IMR-90 (cell line): ENCODE data around the gene GLRX3. TPM values are rescaled to one million over a fixed set of nuclear protein-coding genes. Genes with fewer than 3 reads are reported as not detected.

Experiments
- ATAC-seq: fragments of 200-7000 bp; cut with Tn5 transposase; 2 replicates; pipeline ENCODE4 v1.9.1; 2020; ENCODE audit warnings: low read depth, mild to moderate bottlenecking, moderate library complexity
- BruUV-seq: library from RNA; stranded (reverse); fragments of 400-500 nt; replicated peaks from 2 replicates; lab custom pipeline; 2021; lab: Mats Ljungman, UMichigan
- CTCF ChIA-PET: fragments of 300-600 bp; formaldehyde crosslinking; extraction: SDS; loops from one replicate; lab custom pipeline; 2021; ENCODE audit warnings: antibody characterized with exemption; lab: Yijun Ruan, JAX
- POLR2A ChIA-PET: fragments of 300-600 bp; sonication (Branson Sonifier 250); formaldehyde crosslinking; loops from one replicate; lab custom pipeline; 2022; ENCODE audit warnings: antibody characterized with exemption; ENCODE audit not compliant: unreplicated experiment; lab: Charles Lee
- DNase-seq: peaks from one replicate; pipeline ENCODE4 v3.0.0; 2013
- H2AFZ ChIP-seq: replicated peaks from 2 replicates; pipeline ENCODE3; 2013; ENCODE audit warnings: low read length, mild to moderate bottlenecking; ENCODE audit not compliant: poor library complexity
- H2AK5ac ChIP-seq: 2 replicates; pipeline ENCODE4 v1.6.1; 2013; ENCODE audit warnings: low read depth, low read length, inconsistent platforms
- H2AK9ac ChIP-seq: replicated peaks from 2 replicates; pipeline ENCODE3; 2013; ENCODE audit warnings: mild to moderate bottlenecking, low read depth, low read length, moderate library complexity; ENCODE audit not compliant: poor library complexity
- H2BK120ac ChIP-seq: 2 replicates; pipeline ENCODE4 v1.6.1; 2013; ENCODE audit warnings: low read depth, low read length, inconsistent platforms
- H2BK15ac ChIP-seq: 3 replicates; pipeline ENCODE4 v1.6.1; 2013; ENCODE audit warnings: low read depth, low read length, inconsistent platforms
- H2BK20ac ChIP-seq: 2 replicates; pipeline ENCODE4 v1.6.1; 2013; ENCODE audit warnings: low read depth, mild to moderate bottlenecking, inconsistent platforms, low read length, moderate library complexity
- H2BK5ac ChIP-seq: 2 replicates; pipeline ENCODE4 v1.6.1; 2013; ENCODE audit warnings: mild to moderate bottlenecking, low read depth, low read length, inconsistent platforms; ENCODE audit not compliant: poor library complexity, severe bottlenecking
- H3K14ac ChIP-seq: replicated peaks from 2 replicates; pipeline ENCODE4 v1.6.1; 2013; ENCODE audit warnings: low read depth, low read length, inconsistent platforms
- H3K18ac ChIP-seq: 2 replicates; pipeline ENCODE4 v1.6.1; 2013; ENCODE audit warnings: low read depth, low read length, control low read depth
- H3K23ac ChIP-seq: 2 replicates; pipeline ENCODE4 v1.6.1; 2013; ENCODE audit warnings: low read depth, low read length, inconsistent platforms
- H3K27ac ChIP-seq: 2 replicates; pipeline ENCODE4 v1.5.1; 2013; ENCODE audit warnings: mild to moderate bottlenecking, control low read depth, low read length; ENCODE audit not compliant: insufficient read depth
- H3K27me3 ChIP-seq: 2 replicates; pipeline ENCODE4 v1.6.1; 2013; ENCODE audit warnings: low read length; ENCODE audit not compliant: control insufficient read depth, insufficient read depth
- H3K36me3 ChIP-seq: 2 replicates; pipeline ENCODE4 v1.6.1; 2013; ENCODE audit warnings: low read length, mixed read lengths; ENCODE audit not compliant: control insufficient read depth, insufficient read depth
- H3K4ac ChIP-seq: 2 replicates; pipeline ENCODE4 v1.6.1; 2013; ENCODE audit warnings: low read depth, low read length, inconsistent platforms
- H3K4me1 ChIP-seq: 2 replicates; pipeline ENCODE4 v1.6.1; 2013; ENCODE audit warnings: low read length, mixed read lengths; ENCODE audit not compliant: control insufficient read depth, insufficient read depth
- H3K4me2 ChIP-seq: 2 replicates; pipeline ENCODE4 v1.6.1; 2013; ENCODE audit warnings: low read depth, mild to moderate bottlenecking, control low read depth, low read length, moderate library complexity
- H3K4me3 ChIP-seq: 2 replicates; pipeline ENCODE4 v1.5.1; 2013; ENCODE audit warnings: low read depth, mild to moderate bottlenecking, control low read depth, low read length, moderate library complexity; ENCODE audit not compliant: insufficient read depth
- H3K56ac ChIP-seq: 2 replicates; pipeline ENCODE4 v1.6.1; 2013; ENCODE audit warnings: low read length, inconsistent platforms; ENCODE audit not compliant: insufficient read depth; ENCODE audit errors: extremely low read depth
- H3K79me1 ChIP-seq, 2 experiments: 2 replicates each; pipeline ENCODE4 v1.6.1; 2013; ENCODE audit warnings: low read length in 2 of 2, inconsistent platforms in 1 of 2, low read depth in 1 of 2
- H3K9ac ChIP-seq: 2 replicates; pipeline ENCODE4 v1.6.1; 2013; ENCODE audit warnings: low read depth, low read length, control low read depth
- H3K9me1 ChIP-seq: 2 replicates; pipeline ENCODE4 v1.6.1; 2013; ENCODE audit warnings: low read length, inconsistent platforms; ENCODE audit not compliant: insufficient read depth
- H3K9me3 ChIP-seq: 2 replicates; pipeline ENCODE4 v1.6.1; 2013; ENCODE audit warnings: low read length; ENCODE audit not compliant: control insufficient read depth, insufficient read depth
- H4K20me1 ChIP-seq: 2 replicates; pipeline ENCODE4 v1.6.1; 2013; ENCODE audit warnings: low read length, inconsistent platforms; ENCODE audit not compliant: insufficient read depth
- H4K5ac ChIP-seq: 2 replicates; pipeline ENCODE4 v1.6.1; 2013; ENCODE audit warnings: mild to moderate bottlenecking, low read depth, low read length, control low read depth
- H4K8ac ChIP-seq, 2 experiments: 2 replicates each; pipeline ENCODE4 v1.6.1; 2013; ENCODE audit warnings: low read depth in 2 of 2, low read length in 2 of 2, control low read depth in 1 of 2, inconsistent platforms in 1 of 2
- H4K91ac ChIP-seq: 2 replicates; pipeline ENCODE4 v1.6.1; 2013; ENCODE audit warnings: low read depth, low read length, inconsistent platforms; ENCODE audit not compliant: insufficient read depth
- BHLHE40 ChIP-seq: fragments of 150-350 bp; IDR thresholded peaks from 2 replicates; pipeline ENCODE4 v1.6.1; 2016; ENCODE audit warnings: mild to moderate bottlenecking, low read depth, low read length
- CEBPB ChIP-seq: IDR thresholded peaks from 2 replicates; pipeline ENCODE4 v1.6.1; 2012; ENCODE audit warnings: low read depth, low read length, improper control_type of control experiment
- CHD1 ChIP-seq: IDR thresholded peaks from 2 replicates; pipeline ENCODE4 v1.6.1; 2012; ENCODE audit warnings: low read depth, low read length, improper control_type of control experiment
- CTCF ChIP-seq: conservative IDR thresholded peaks from 2 replicates; pipeline ENCODE4 v1.5.1; 2012; ENCODE audit warnings: mild to moderate bottlenecking, low read depth, low read length, improper control_type of control experiment
- ELK1 ChIP-seq: fragments of 150-350 bp; IDR thresholded peaks from 2 replicates; pipeline ENCODE4 v1.6.1; 2016; ENCODE audit warnings: low read depth, mild to moderate bottlenecking, low read length, moderate library complexity, borderline replicate concordance
- FOS ChIP-seq: fragments of 150-350 bp; IDR thresholded peaks from 2 replicates; pipeline ENCODE4 v1.6.1; 2016; ENCODE audit warnings: low read depth, low read length
- MAFK ChIP-seq: IDR thresholded peaks from 2 replicates; pipeline ENCODE4 v1.6.1; 2012; ENCODE audit warnings: low read depth, low read length, improper control_type of control experiment
- MAZ ChIP-seq: IDR thresholded peaks from 2 replicates; pipeline ENCODE4 v1.6.1; 2012; ENCODE audit warnings: low read depth, mild to moderate bottlenecking, low read length, improper control_type of control experiment, moderate library complexity, borderline replicate concordance
- NFE2L2 ChIP-seq: fragments of 150-350 bp; IDR thresholded peaks from 2 replicates; pipeline ENCODE4 v1.6.1; 2016; ENCODE audit warnings: low read depth, mild to moderate bottlenecking, low read length
- POLR2A ChIP-seq: IDR thresholded peaks from 2 replicates; pipeline ENCODE4 v1.6.1; 2012; ENCODE audit warnings: mild to moderate bottlenecking, low read depth, low read length
- RCOR1 ChIP-seq: IDR thresholded peaks from 2 replicates; pipeline ENCODE4 v1.6.1; 2012; ENCODE audit warnings: mild to moderate bottlenecking, low read length, improper control_type of control experiment; ENCODE audit not compliant: insufficient replicate concordance
- RFX5 ChIP-seq: IDR thresholded peaks from 2 replicates; pipeline ENCODE4 v1.8.0; 2012; ENCODE audit warnings: low read depth, mild to moderate bottlenecking, low read length, moderate library complexity
- SMC3 ChIP-seq: fragments of 150-350 bp; IDR thresholded peaks from 2 replicates; pipeline ENCODE4 v1.6.1; 2016; ENCODE audit warnings: low read depth, mild to moderate bottlenecking, antibody characterized with exemption, low read length, moderate library complexity
- WGBS, 2 experiments: methylation state at CpG; one replicate each; pipeline versions ENCODE4 v1.1.5 to v1.1.7; 2013; ENCODE audit warnings: missing lambda C conversion rate in 2 of 2; ENCODE audit not compliant: insufficient read length in 1 of 2; ENCODE audit errors: extremely low coverage in 2 of 2; 5-methylcytosine and 5-hydroxymethylcytosine counted together
- dilution Hi-C: fragments of 300-500 bp; cut with HindIII; formaldehyde crosslinking; loops from one replicate; pipeline ENCODE4 v1.14.3; 2018; ENCODE audit warnings: low sequenced_read_pairs; ENCODE audit not compliant: unreplicated experiment
- in situ Hi-C: fragments of 300-500 bp; cut with MboI; formaldehyde crosslinking; loops from 3 replicates; pipeline ENCODE4 v1.14.3; 2019; ENCODE audit warnings: low sequenced_read_pairs, inconsistent platforms, mixed read lengths
- intact Hi-C: fragments of 100-400 bp; cut with micrococcal nuclease; formaldehyde crosslinking; loops from 2 replicates; pipeline ENCODE4 v1.10.0; 2022
- polyA plus RNA-seq, 3 experiments: library from polyadenylated mRNA; depleted of rRNA; stranded (reverse); fragments of >200 nt; gene quantifications; 2 replicates each; pipeline ENCODE4 v1.2.3, GENCODE V29; 2012; ENCODE audit warnings: low replicate concordance in 1 of 3
- total RNA-seq: library from RNA; depleted of rRNA; stranded (reverse); fragments of >200 nt; gene quantifications from 2 replicates; pipeline ENCODE4 v1.2.3, GENCODE V29; 2012
- TF ChIP-seq, protein P1 (sequence below): fragments of 150-350 bp; IDR thresholded peaks from 2 replicates; pipeline ENCODE4 v1.6.1; 2017; ENCODE audit warnings: mild to moderate bottlenecking, antibody characterized with exemption, low read length, low read depth

GLRX3 gene
- total and polyA plus RNA-seq, 2 of the 4 experiments (the other 2 are of a cell fraction) = 78.7 to 81.7 TPM

DNA sequence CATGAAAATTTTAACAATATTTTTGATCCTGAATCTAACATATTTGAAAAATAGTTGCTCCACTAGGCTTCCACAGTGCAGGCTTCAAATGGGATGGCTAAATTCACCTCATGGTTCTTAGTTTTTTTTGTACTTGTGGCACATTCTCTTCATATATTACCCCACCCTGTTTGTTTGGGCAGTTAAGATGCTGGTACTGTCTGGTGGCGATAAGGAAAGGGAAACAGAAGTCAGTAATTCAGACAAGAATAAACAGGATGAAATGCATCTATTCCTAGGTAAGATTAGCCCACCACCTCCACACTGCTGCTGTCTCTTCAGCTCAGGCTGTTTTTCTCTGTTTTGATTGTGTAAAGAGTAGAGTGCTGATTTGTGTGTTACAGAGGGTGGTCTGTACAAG lies 44.2 kb downstream of the GLRX3 start:
- Histone ChIP-seq H3K36me3 (peaks cover 44% of the 10 kb centered on the region), H2AK9ac (no peak overlapping the region), H2BK20ac (no peak overlapping the region), H3K18ac (no peak overlapping the region), H3K27ac (no peak overlapping the region), H2BK5ac (no peak overlapping the region), H3K27me3 (no peaks in the 10 kb centered on the region), H2AFZ (no peak overlapping the region), H2BK120ac (no peak overlapping the region), H3K79me1 (peaks cover 11 to 12% of the 10 kb centered on the region in 2 experiments; a peak in 3 of 4 replicates), H3K4me3 (no peak overlapping the region), H3K9me3 (no peaks in the 10 kb centered on the region), H3K14ac (no peak overlapping the region), H4K5ac (no peak overlapping the region), H4K91ac (no peak overlapping the region), H2BK15ac (no peak overlapping the region), H3K23ac (no peak overlapping the region), H3K4me1 (no peaks in the 10 kb centered on the region), H3K4ac (no peak overlapping the region), H3K9me1 (no peaks in the 10 kb centered on the region), H3K4me2 (no peak overlapping the region), H3K56ac (no peak overlapping the region), H3K9ac (no peak overlapping the region), H2AK5ac (no peak overlapping the region), H4K20me1 (no peaks in the 10 kb centered on the region), H4K8ac (no peak overlapping the region)
- ATAC-seq (no peak), DNase-seq (no peak)
- intact Hi-C loops (no loop called here), dilution Hi-C loops (no loop called here), in situ Hi-C loops (loop anchor here (25.0 kb wide), 1 partner anchor 1832 kb away; no protein-coding TSS in a partner anchor)
- WGBS, 2 experiments = no CpG with 5 or more reads among the region's 1 CpG
- no peak for TF ChIP-seq FOS
- TF ChIP-seq BHLHE40 = no peak
- TF ChIP-seq SMC3 = no peak
- TF ChIP-seq, protein P1, sequence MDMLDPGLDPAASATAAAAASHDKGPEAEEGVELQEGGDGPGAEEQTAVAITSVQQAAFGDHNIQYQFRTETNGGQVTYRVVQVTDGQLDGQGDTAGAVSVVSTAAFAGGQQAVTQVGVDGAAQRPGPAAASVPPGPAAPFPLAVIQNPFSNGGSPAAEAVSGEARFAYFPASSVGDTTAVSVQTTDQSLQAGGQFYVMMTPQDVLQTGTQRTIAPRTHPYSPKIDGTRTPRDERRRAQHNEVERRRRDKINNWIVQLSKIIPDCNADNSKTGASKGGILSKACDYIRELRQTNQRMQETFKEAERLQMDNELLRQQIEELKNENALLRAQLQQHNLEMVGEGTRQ = no peak
- no peak for TF ChIP-seq NFE2L2
- TF ChIP-seq POLR2A = no peak
- no peak for TF ChIP-seq CEBPB
- TF ChIP-seq CHD1 = no peak
- no peak for TF ChIP-seq MAZ
- TF ChIP-seq ELK1 = no peak
- no peak for TF ChIP-seq CTCF
- TF ChIP-seq RCOR1 = no peak
- TF ChIP-seq MAFK = no peak
- TF ChIP-seq RFX5 = no peak
- POLR2A ChIA-PET = no interaction called here
- CTCF ChIA-PET = interaction anchor here (0.9 to 1.1 kb wide), 3 partner anchors 10 to 70 kb away, joined by 3 to 6 read pairs (median 3); partner anchors contain the start of gene C10orf143
- no TSS peak for BruUV-seq
